Activated T-helper 2 cell treated with anti-CD3 and anti-CD28 coated beads, Interferon-gamma antibody, Interleukin-2, Interleukin-4, amounts not matched to agents 10 μg/mL and 5 μg/mL and 100 μg/mL, durations not matched to agents 14 hours and 24 hours and 36 hours (primary cell): ENCODE measurements around the gene ELFN1. TPM values are rescaled to one million over a fixed set of nuclear protein-coding genes. Genes with fewer than 3 reads are reported as not detected.

ENCODE experiments used
- DNase-seq: peaks from one replicate; pipeline ENCODE4 v3.0.0; 2021; ENCODE audit warnings: low spot score
- H3K27ac Mint-ChIP-seq: one replicate; pipeline ENCODE4 v1.8.0; 2021; ENCODE audit warnings: mixed read lengths
- H3K27me3 Mint-ChIP-seq: one replicate; pipeline ENCODE4 v1.8.0; 2021; ENCODE audit warnings: low read depth, mixed read lengths
- H3K36me3 Mint-ChIP-seq: one replicate; pipeline ENCODE4 v1.8.0; 2021; ENCODE audit warnings: low read depth, mixed read lengths
- H3K4me1 Mint-ChIP-seq: one replicate; pipeline ENCODE4 v1.8.0; 2021; ENCODE audit warnings: low read depth, mixed read lengths
- H3K4me3 Mint-ChIP-seq: one replicate; pipeline ENCODE4 v1.8.0; 2021; ENCODE audit warnings: low read depth, mild to moderate bottlenecking, moderate library complexity, mixed read lengths
- H3K9me3 Mint-ChIP-seq: one replicate; pipeline ENCODE4 v1.8.0; 2021; ENCODE audit warnings: mixed read lengths
- intact Hi-C: fragments of 100-400 bp; cut with micrococcal nuclease; formaldehyde crosslinking; loops from one replicate; pipeline ENCODE4 v1.15.1; 2023
- total RNA-seq: library from RNA; stranded (reverse); gene quantifications from 2 replicates; pipeline ENCODE4 v1.2.3, GENCODE V29; 2022

The ELFN1 gene
- total RNA-seq, 1 donor from 2014 or later, result not detected

DNA sequence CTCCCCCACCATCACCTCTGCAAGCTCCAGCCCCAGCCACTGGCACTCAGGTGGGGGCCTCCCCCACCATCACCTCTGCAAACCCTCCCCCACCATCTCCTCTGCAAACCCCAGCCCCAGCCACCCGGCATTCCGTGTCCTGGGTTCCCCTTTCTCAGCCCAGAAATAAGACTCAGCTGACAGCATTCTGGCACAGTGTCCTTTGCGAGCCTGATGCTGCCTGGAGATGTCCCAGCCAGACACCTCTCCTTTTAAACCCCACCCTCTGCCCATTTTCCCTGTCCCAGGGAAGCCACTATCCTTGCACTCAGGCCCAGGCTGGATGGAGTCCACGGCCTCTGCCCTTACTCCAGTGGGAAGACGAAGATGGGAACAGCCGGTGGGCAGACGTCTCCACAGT is 49.8 kb downstream of the ELFN1 start:
- no peak overlapping the region for H3K27ac Mint-ChIP-seq
- no peaks in the 10 kb centered on the region for H3K9me3 Mint-ChIP-seq
- DNase-seq, result no peak
- H3K4me3 Mint-ChIP-seq, result no peak overlapping the region
- H3K36me3 Mint-ChIP-seq, result no peaks in the 10 kb centered on the region
- intact Hi-C loops, result no loop called here
- no peaks in the 10 kb centered on the region for H3K4me1 Mint-ChIP-seq
- no peaks in the 10 kb centered on the region for H3K27me3 Mint-ChIP-seq

DNA sequence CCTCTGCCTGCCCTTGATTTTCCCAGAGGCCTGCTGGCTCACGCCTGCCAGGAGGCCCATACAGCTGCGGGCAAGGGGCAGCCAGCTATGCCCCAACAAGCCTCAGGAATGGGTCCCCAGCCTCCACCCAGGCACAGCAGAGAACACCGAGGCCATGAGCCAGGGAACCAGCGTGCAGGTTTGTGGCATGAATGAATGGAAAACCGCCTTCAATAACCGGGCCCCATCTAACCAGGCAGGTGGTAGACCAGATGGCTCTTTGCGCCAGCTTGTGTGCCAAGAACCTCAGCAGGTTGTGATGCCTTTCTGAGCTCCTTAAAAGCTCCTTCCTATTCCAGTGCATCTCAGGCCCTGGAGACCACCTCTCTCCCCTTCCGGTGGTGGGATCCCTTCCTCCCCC is 50.2 kb downstream of the ELFN1 start:
- Mint-ChIP-seq H3K4me3 (no peak overlapping the region), H3K27me3 (no peaks in the 10 kb centered on the region), H3K9me3 (no peaks in the 10 kb centered on the region), H3K27ac (no peak overlapping the region), H3K36me3 (no peaks in the 10 kb centered on the region), H3K4me1 (no peaks in the 10 kb centered on the region)
- DNase-seq, result no peak
- intact Hi-C loops, result no loop called here

DNA sequence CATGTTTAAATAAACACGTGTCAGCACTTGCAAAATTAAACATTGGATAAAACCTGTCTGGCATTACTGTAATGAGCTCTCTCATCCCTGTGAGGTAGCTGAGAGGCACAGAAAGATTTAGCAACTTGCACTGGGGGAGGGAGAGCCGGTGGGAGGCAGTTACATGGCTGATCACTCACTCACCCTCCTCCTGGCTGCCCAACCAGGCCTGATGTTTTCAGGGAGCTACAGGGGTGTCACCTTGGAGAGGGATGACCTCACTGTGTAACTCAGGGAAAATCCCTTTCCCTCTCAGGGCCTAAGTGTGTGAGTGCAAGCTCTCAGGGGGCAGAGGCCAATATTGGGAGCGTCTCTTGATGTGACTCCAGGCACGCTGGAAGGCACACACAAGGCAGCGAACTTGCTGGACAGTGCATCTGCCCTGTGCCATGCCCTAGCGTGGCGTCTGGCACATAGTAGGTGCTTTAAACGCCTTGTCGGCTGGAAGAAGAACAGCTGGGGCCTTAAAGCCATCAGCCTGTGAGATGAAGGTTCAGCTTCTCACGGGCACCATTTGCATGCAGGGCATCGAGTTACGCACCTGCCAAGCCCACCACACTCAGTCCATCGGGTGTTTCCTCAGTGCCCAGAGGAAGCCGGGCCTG is 51.1 kb downstream of the ELFN1 start:
- intact Hi-C loops, result no loop called here
- no peak overlapping the region for H3K27ac Mint-ChIP-seq

DNA sequence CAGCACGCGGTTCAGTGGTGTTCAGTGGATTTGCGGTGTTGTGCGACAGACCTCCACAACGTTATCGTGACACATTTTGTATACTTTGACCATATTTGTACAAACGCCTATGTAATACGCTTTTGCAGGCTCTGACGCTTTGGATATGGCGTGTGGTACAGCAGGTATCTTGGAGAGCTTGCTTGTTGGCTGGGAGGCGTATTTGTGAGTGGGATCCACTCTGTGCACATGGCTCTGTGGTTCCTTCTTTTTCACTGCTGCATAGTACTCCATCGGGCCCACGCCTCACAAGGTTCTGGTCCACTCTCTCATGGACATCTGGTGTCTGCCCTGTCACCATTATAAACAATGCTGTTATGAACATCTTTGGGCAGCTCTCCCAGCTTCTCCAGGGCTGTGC is 53.2 kb downstream of the ELFN1 start:
- Mint-ChIP-seq H3K36me3 (no peaks in the 10 kb centered on the region), H3K4me1 (no peaks in the 10 kb centered on the region), H3K4me3 (no peak overlapping the region), H3K27ac (no peak overlapping the region), H3K27me3 (no peaks in the 10 kb centered on the region), H3K9me3 (no peaks in the 10 kb centered on the region)
- no peak for DNase-seq
- intact Hi-C loops, result no loop called here

More for the DNA sequence above, 51.1 kb downstream of the ELFN1 start:
- H3K4me3 Mint-ChIP-seq, result no peak overlapping the region
- DNase-seq, result no peak
- H3K36me3 Mint-ChIP-seq, result no peaks in the 10 kb centered on the region
- H3K27me3 Mint-ChIP-seq, result no peaks in the 10 kb centered on the region
- H3K4me1 Mint-ChIP-seq, result no peaks in the 10 kb centered on the region
- H3K9me3 Mint-ChIP-seq, result no peaks in the 10 kb centered on the region

DNA sequence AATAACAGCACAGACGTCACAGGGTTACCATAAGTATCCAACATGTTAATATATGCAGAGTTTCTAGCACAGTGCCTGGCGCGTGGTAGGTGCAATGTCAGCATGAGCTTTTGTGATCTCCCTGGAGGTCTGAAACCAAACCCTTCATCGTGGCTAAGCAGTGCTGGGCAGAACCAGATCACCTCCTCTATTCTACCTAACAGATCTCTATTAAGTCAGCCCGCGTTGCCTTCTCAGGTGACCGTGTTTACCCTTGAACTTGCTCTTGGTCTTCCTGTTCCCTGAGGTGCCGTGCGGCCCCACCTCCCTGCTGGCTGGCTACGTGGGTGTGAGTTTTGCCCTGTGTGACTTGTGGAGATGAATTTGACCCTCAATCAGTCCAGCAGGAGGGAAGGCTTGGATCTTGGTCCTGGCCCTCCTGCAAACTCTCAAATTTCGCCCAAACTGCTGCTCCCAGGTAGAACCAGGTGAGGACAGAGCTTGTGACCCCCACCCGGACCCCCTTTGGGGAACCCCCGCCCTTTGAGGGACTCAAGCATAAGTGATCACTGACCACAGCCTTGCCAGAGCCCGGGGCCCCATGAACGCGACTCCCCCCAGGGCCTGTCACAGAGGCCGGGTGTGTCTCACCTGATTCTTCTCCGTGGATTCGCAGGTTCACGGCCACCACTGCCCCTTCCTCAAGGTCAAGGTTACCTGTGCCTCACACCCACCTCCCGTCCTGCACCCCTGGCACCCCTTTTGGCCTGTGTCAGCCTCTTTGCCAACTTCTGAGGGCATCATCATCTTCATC is 54.2 kb downstream of the ELFN1 start:
- no peak for DNase-seq
- H3K36me3 Mint-ChIP-seq, result no peaks in the 10 kb centered on the region
- no peaks in the 10 kb centered on the region for H3K27me3 Mint-ChIP-seq
- no peaks in the 10 kb centered on the region for H3K9me3 Mint-ChIP-seq
- H3K4me1 Mint-ChIP-seq, result no peaks in the 10 kb centered on the region
- H3K27ac Mint-ChIP-seq, result no peak overlapping the region
- intact Hi-C loops, result no loop called here
- H3K4me3 Mint-ChIP-seq, result no peak overlapping the region

DNA sequence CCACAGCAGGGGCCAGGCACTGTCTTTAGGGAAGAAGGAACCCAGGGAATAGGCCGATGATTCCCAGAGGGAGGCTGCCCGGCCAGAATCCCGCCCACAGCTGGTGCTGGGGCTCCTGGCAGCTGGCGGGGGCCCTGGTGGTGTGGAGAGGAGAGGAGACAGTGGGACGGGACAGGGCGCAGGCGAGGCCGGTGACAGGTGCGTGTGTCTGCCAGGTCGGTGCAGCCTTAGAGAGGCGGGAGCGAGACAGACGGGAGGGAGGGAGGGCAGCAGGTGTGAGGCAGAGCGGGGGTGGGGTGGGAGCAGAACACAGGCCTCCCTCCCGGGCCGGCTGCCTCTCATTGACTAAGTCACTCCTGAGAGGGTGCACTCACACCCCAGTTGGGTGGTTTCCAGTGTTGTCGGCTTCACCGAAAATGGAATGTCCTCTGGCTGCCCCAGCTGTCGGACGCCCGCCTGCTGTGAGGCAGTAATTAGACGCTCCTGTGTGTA is 55.2 kb downstream of the ELFN1 start:
- H3K27ac Mint-ChIP-seq, result no peak overlapping the region

DNA sequence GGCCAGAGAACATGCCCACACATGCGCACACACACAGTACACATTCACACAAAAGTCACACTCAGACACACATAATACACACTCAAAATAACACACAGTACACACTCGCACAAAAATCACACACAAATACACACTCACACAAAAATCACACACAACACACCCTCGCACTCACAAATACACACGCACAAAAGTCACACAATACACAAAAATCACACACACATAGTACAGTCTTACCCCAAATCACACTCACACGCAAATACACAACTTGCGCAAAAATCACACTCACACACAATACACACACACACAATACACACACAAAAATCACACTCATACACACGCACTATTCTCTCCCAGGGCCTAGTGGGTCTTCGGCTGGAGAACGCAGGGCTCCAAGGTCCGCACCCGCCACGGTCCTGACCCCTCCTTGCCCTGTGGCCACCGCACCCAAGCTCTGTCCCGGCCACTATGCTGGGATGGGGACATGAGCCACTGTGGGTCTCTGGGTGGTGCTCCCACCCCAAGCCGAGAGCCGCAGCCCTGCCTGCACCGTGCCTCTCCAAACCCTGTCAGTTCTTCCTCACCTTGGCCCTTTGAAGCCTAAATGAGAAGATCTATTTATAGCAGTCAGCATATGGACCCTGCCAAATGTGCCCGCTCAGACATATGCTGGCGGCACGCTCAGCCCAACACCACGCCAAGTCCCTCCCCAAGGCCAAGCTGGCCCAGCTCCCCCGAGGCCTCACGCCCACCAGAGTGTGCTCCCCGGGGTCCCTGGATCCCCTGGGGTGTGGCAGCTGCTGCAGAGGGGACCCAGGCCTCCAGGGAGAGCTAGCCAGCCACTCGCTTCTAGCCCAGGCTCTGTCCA is 55.9 kb downstream of the ELFN1 start:
- no peak overlapping the region for H3K4me3 Mint-ChIP-seq
- H3K36me3 Mint-ChIP-seq, result no peaks in the 10 kb centered on the region
- no peak for DNase-seq
- H3K4me1 Mint-ChIP-seq, result no peaks in the 10 kb centered on the region
- H3K27me3 Mint-ChIP-seq, result no peaks in the 10 kb centered on the region
- H3K9me3 Mint-ChIP-seq, result no peaks in the 10 kb centered on the region
- H3K27ac Mint-ChIP-seq, result no peak overlapping the region
- intact Hi-C loops, result no loop called here

More for the DNA sequence above, 55.2 kb downstream of the ELFN1 start:
- no peaks in the 10 kb centered on the region for H3K36me3 Mint-ChIP-seq
- no peaks in the 10 kb centered on the region for H3K9me3 Mint-ChIP-seq
- H3K4me1 Mint-ChIP-seq, result no peaks in the 10 kb centered on the region
- intact Hi-C loops, result no loop called here
- no peaks in the 10 kb centered on the region for H3K27me3 Mint-ChIP-seq
- no peak overlapping the region for H3K4me3 Mint-ChIP-seq
- no peak for DNase-seq

DNA sequence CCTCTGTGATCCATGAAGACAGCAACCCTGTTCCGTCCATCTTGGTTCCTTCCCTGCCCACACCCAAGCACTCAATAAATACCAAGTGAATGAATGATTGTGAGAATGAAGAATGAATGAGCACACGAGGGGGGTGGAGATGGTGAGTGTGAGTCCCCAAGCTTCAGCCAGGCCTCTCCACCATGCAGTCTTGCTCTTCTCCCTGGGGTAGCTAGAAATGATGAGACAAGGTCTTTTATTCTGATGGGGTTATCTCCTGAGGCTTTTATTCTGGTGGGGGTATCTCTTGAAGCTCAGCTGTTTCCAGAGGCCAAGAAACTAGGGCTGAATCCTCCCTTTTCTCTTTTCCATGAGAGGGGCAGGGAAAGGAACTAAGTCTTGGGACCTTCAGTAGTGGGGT is 57.0 kb downstream of the ELFN1 start:
- H3K36me3 Mint-ChIP-seq, result no peaks in the 10 kb centered on the region
- H3K27ac Mint-ChIP-seq, result no peak overlapping the region
- no peak overlapping the region for H3K4me3 Mint-ChIP-seq
- intact Hi-C loops, result no loop called here
- H3K27me3 Mint-ChIP-seq, result no peaks in the 10 kb centered on the region
- no peak for DNase-seq
- H3K9me3 Mint-ChIP-seq, result no peaks in the 10 kb centered on the region
- H3K4me1 Mint-ChIP-seq, result no peaks in the 10 kb centered on the region

DNA sequence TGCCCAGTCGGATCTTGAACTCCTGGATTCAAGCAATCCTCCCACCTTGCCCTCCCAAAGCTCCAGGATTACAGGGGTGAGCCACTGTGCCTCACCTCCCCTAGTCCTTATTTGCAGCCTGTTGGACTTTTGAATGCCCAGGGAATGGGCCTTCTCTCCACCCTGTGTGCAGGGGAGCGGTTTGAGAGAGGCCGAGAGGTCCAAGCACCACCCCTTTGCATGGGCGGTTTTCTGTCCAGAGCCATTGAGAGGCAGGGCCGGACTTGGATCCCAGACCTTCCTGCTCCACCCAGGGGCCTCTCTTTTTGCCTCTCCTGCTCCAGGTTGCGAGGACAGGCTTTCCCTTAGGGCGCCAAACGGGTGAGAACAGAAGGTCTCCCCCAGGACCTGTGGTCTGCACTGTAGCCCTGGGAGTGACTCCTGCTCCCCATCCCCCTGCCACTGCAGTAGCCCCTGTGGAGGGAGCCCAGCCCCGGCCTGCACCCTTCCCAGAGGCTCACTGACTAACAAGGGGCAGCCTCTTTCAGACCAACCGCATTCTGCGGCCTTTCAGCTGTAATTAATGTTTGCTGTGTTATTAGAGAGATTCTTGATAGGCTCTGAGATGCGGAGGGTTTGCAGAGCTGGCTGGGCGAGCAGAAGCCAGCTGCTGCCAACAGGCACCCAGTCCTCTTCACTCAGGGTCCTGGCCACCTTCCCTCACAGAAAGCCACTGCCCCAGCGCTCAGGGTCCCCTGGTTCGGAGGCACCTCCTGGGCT is 57.9 kb downstream of the ELFN1 start:
- H3K36me3 Mint-ChIP-seq, result no peaks in the 10 kb centered on the region
- H3K4me3 Mint-ChIP-seq, result no peak overlapping the region
- intact Hi-C loops, result no loop called here
- DNase-seq, result no peak
- H3K4me1 Mint-ChIP-seq, result no peaks in the 10 kb centered on the region
- H3K27ac Mint-ChIP-seq, result no peak overlapping the region
- H3K27me3 Mint-ChIP-seq, result no peaks in the 10 kb centered on the region
- H3K9me3 Mint-ChIP-seq, result no peaks in the 10 kb centered on the region

DNA sequence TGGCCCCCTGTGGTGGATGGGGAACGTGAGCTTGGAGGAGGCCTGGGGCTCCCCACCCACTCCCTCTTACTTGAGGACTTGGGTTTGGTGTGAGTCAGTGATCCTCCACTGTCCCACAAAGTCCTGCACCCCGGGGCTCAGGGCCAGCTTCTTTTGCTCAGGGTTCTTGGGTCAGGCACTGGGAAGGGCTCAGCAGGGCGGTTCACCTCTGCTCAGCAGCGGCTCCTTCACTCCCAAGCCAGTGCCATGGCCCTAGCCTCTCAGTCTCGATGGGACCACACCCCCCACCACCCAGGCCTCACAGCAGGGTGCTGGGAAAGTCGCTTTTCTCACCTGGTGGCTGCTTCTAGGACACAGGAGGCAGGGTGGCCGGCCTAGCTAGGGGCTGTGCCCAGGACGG is 59.1 kb downstream of the ELFN1 start:
- Mint-ChIP-seq H3K9me3 (no peaks in the 10 kb centered on the region), H3K4me3 (no peak overlapping the region), H3K27me3 (no peaks in the 10 kb centered on the region), H3K4me1 (no peaks in the 10 kb centered on the region), H3K27ac (no peak overlapping the region), H3K36me3 (no peaks in the 10 kb centered on the region)
- intact Hi-C loops, result no loop called here
- no peak for DNase-seq

DNA sequence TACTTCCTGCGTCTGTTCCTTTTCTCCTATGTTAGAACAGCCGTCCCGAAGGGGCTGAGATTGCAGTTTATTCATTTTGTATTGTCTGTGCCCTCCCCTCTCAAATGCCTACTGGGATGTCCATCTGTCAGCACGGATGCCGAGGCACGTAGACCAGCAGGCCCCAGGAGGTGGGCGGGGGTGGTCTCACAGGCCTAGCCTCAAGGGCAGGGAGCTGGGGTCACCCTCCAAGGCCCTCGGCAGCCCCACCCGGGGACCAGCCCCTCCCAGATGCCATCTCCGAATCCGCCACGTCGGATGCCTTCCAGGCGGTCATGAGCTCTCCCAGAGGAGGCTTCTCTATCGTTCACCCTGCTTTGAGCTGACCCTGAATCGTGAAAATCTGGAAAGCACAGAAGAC is 59.7 kb downstream of the ELFN1 start:
- Mint-ChIP-seq H3K9me3 (no peaks in the 10 kb centered on the region), H3K36me3 (no peaks in the 10 kb centered on the region), H3K27ac (no peak overlapping the region), H3K4me1 (no peaks in the 10 kb centered on the region), H3K27me3 (no peaks in the 10 kb centered on the region), H3K4me3 (no peak overlapping the region)
- intact Hi-C loops, result no loop called here
- DNase-seq, result no peak

DNA sequence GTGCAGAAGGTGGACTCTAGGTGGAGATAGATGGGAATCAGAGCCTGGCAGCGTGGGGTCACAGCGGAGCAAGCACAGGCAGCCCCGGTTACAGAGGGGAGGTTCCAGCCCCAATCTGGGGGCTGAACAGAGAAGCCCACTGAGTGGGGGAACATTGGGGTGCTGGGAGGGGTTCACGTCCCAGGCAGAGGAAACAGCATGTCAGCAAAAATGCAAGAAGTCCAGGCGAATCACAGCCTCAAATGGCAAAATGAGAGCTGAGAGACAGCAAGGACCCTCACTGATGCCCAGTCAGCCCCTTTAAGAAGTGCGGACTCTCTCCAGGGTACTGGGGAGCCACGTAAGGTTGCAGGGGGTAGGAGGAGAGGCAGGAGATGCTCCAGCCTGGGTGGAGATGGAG is 62.0 kb downstream of the ELFN1 start:
- intact Hi-C loops, result no loop called here
- Mint-ChIP-seq H3K9me3 (no peaks in the 10 kb centered on the region), H3K4me1 (no peaks in the 10 kb centered on the region), H3K4me3 (no peak overlapping the region), H3K27me3 (no peaks in the 10 kb centered on the region), H3K36me3 (no peaks in the 10 kb centered on the region), H3K27ac (no peak overlapping the region)
- DNase-seq, result no peak
